Measurements from ENCODE around the gene EMCN.
"Not testable (repeated sequence)": the region's sequence is repeated elsewhere in the genome, so short reads cannot be mapped to it uniquely, and the experiment has no call there.

Gene EMCN
- total RNA-seq, result 0 reads per million in 4 donors

DNA sequence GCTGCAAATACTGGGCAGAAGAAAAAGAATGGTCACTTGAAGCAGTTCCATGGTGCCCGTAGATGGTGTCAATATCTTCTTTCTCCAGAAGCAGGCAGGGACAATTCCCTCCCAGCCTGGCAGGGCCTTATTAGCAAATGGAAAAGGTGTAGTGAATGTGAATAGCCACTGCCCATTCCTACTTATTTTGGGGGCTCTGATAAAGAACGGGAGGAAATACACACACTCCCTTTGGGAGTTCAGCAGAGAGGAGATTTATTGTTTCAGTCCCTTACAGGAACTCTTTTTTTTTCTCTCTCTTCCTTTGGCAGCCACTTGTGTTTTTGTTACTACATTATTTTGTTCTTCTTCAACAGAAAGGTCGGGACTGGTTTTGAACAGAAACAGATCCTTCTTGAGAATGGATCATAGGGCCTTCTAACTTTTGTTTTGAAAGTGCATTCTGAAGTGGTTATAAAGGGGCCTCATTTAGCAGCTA, at the start of gene EMCN:
Gene EMCN, minus strand, starts transcription at position 159 of the 478 bp plus-strand sequence. Its CDS starts 108 bp downstream, at position 51.
- DNase-seq, result no peak

GRCh38 chr4:100566396-100566795, 48.6 kb upstream of the EMCN start:
- no peak for DNase-seq

DNA sequence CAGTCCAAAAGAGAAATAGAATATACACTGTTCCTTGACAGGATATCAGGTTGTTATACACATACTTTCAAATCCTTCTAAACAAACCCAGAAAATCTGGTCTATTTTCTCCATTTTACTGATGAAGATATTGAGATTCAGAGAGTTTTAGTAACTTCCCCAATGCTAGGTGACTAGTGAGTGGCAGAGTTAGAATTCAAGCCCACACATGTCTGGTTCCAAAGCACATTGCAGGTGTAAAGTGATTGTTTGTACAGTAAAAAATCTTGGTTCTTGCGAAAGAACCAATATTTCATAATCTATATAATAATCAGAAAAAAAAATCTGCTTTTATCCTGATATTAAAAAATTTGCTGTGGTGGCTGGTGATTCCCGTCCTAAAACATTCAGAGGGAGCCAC, 39.5 kb upstream of the EMCN start:
- no peak for DNase-seq

DNA sequence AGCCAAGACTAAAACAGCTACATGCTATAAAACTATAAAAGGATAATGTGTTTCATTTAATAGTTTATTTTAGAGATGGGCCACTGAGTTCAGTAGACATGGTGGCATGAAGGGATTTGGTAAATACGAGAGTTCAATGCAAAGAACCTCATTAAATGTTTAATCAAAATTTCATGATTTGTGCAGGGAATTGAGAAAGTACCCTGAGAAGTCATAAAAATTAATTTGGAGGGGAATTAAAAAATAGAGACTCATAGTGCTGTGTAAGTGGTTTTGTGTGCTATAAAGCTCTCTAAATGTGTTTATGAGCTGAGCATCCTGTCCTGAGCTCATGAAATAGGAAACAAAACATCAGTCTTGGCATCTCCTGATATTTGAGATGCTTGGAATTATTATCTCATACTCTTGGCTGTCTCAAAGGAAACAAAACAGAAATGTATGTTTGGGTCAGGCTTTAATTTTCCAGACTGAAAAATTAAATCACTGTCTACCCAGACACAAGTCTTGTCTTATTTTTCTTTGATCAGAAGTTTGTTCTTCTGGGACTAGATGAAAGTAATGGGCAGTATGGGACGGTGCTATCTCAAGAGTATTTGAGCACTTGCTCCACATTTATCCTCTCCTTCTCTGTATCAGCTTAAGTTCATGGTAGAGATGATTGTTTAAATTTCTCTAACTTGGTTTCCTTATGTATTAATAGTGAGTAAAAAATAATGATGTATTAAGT, 38.0 kb upstream of the EMCN start:
- DNase-seq, result no peak

GRCh38 chr4:100548200-100548560, 30.4 kb upstream of the EMCN start:
- DNase-seq, result no peak

GRCh38 chr4:100547541-100548199, 29.8 kb upstream of the EMCN start:
- no peak for DNase-seq

- DNase-seq, result no peak
Observed at GRCh38 chr4:100545427-100545826, 27.6 kb upstream of the EMCN start.

DNA sequence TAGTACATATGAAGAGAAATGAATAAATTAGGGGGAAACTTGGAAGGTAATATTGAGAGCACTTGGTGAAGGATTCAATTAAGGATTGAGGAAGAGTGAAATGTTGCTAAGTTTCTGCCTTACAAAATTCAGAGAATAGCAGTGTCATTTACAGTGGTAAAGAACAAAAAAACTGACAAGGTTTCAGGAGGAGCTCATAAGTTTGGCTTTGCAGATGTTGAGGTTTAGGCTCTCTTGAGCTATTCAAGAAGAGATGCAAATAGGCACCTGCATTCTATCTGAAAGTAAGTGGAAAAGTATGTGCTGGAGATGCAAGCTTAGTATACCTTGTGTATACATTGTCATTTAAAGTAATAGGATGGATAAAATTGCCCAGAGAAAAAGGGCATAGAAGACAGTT, 22.3 kb upstream of the EMCN start:
- no peak for DNase-seq

GRCh38 chr4:100539706-100540105, 21.9 kb upstream of the EMCN start:
- peak in 1 of 5 donors; percentile 1 for DNase-seq

GRCh38 chr4:100533741-100534140, 15.9 kb upstream of the EMCN start:
- no peak for DNase-seq

DNA sequence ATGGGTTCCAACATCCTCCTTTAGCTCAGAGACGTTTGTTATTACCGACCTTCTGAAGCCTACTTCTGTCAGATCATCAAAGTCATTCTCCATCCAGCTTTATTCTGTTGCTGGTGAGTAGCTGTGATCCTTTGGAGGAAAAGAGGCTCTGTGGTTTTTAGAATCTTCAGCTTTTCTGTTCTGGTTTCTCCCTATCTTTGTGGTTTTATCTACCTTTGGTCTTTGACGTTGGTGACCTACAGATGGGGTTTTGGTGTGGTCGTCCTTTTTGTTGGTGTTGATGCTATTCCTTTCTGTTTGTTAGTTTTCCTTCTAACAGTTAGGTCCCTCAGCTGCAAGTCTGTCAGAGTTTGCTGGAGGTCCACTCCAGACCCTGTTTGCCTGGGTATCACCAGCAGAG, 12.3 kb upstream of the EMCN start:
- not testable (repeated sequence) for DNase-seq

DNA sequence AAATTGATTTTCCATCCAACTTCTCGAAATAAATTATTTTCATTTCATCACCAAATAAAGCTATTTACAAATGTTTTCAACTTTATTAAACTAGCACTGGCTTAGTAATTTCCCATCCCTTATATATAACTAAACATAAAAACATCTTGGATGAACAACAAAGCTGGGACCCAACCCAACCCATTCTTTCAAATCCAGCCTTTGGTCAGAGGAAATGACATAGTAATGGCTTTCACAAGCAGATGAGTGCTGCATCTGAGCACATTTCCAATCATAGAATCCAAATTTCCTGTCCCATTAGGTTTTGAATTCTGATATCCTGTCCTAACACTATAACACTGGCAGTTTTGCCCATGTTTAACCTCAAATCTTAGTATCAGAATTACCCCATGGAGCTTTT, 7.9 kb upstream of the EMCN start:
- no peak for DNase-seq

DNA sequence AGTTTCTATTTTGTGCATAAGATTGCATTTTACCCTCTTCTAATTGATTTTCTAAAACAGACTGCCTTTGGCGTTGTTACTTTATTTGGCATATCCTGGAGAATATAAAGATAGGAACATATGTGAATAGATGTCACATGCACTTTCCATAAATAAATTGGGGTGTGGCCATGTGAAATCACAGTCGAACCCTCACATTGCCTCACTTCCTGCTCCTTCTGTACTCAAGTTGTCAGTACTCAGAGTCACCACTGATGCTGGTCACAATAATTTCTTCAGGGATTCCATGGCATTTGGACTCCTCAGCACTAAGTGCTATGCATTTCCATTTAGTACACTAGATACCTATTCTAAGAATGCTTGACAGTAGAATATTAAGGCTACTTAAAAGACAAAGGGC, 1.4 kb upstream of the EMCN start:
- no peak for DNase-seq

DNA sequence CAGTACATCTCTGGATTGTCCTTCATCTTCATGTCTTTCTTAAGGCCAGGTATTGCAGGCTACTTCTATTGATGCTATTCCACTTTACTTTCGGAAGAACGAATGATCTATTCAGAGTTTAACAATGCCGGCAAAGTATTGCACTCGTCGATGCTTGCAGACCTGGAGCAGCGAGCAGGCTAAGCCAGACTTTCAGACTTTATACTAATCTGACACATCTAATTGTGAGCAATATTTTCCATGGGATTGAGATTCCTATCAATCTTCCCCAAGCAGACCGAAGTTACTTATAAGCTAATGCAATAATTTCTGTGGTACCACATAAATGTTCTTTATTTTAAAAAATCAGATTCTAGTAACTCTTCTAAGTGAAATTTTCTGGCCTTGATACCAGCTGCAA, 1.6 kb downstream of the EMCN start:
- DNase-seq, result no peak

DNA sequence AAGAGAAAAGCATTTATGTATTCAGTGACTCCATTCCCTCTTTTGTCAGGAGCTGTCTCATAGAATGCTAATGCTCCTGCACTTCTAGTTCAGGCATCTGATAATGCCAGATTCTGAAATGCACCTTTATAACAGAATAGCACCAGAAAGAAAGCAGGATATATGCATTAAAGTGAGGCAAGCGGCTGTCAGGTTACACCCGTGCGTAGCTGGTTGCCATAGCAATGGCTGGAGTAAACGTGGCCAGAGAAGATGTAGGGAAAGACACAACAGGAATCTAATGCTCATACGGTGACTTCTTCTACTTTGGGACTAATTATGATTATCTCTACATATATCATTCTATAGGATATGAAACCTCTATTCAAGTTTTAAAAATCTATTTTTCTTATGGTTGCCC, 5.9 kb downstream of the EMCN start:
- no peak for DNase-seq

- no peak for DNase-seq
Observed at GRCh38 chr4:100510551-100510950, 7.3 kb downstream of the EMCN start.

- DNase-seq, result no peak
Observed at GRCh38 chr4:100509386-100509785, 8.4 kb downstream of the EMCN start.

GRCh38 chr4:100508691-100509090, 9.1 kb downstream of the EMCN start:
- no peak for DNase-seq

DNA sequence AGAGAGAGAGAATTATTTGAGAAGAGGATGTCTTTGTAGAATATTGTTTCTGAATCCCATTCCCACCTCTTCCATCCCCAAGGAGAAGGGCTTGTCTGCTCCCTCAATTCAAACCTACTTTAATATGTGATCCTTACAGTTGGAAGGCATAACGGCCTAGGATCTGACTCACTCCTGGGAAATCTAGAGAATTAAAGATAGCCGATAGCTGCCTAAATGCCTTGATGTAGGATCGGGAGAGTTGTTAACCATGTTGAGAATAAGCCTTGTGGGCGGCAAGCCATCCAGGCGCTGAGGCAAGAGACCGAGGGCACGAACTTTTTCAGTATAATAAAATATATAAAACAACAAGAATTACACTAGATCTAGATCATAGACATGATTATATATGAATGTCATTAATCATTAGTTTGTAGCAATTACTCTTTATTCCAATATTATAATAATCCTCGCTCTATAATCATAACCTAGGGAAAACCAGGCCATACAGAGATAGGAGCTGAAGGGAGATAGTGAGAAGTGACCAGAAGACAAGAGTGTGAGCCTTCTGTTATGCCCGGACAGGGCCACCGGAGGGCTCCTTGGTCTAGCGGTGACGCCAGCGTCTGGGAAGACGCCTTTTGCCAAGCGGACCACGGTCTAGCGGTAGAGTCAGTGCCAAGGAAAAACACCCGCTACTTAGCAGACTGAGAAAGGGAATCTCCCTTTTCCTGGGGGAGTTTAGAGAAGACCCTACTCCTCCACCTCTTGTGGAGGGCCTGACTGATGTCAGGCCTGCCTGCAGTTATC, 13.5 kb downstream of the EMCN start:
- no peak for DNase-seq

DNA sequence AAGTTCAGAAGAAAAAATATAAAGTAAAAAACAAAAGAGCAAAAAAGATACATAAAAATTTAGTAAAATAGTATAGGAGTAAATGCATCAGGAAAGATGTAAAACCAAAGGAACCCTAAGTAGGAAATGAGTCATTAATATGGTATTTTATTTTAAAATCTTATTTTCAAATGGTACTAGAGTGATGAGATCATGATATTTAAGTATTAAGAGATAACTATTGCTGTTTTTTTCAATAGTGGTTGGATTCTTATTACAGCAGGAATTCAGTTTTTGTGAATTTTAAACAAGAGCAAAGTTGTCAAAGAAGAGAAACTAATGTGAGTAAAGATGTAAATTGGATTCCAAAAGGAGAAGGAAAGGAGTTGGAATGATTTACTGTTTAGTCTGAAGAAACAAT, 20.0 kb downstream of the EMCN start:
- DNase-seq, result no peak

GRCh38 chr4:100495074-100495473, 22.7 kb downstream of the EMCN start:
- DNase-seq, result no peak

GRCh38 chr4:100494166-100494565, 23.7 kb downstream of the EMCN start:
- no peak for DNase-seq

- no peak for DNase-seq
Observed at GRCh38 chr4:100493756-100494155, 24.1 kb downstream of the EMCN start.

- DNase-seq, result no peak
Observed at GRCh38 chr4:100492129-100492528, 25.7 kb downstream of the EMCN start.
